Measurements from ENCODE around the gene CMSS1. TPM values are rescaled to one million over a fixed set of nuclear protein-coding genes. Genes with fewer than 3 reads are reported as not detected.

Gene CMSS1
- total RNA-seq, 4 donors from 2014 or later, result 2.4 to 29.9 (median 5.2) TPM

GRCh38 chr3:99965077-99965476 is 147.4 kb downstream of the CMSS1 start:
- no peaks in the 10 kb centered on the region for H3K36me3 ChIP-seq
- peaks cover 0 to 35% (median 12%) of the 10 kb centered on the region in 4 donors for H3K4me1 ChIP-seq
- WGBS, 2 donors (ENCODE audit: low coverage in 1 of 2), result 50 to 78% methylated on average over 1 of the region's 1 CpG
- no peaks in the 10 kb centered on the region for H3K27me3 ChIP-seq
- intact Hi-C loops (cut with DNase I; ENCODE audit: low total_unique reads), result no loop called here
- no peaks in the 10 kb centered on the region for H3K9me3 ChIP-seq
- H3K4me3 ChIP-seq, result no peak overlapping the region
- in situ Hi-C loops (cut with MboI; ENCODE audit: low pct_ligation_motif_present in 1 of 4, low pct_unique_long_range_greater_than_20kb in 1 of 4, low sequenced_read_pairs in 3 of 4), result no loop called here
- peak overlapping the region in 1 of 4 donors; percentile 17 for H3K27ac ChIP-seq
- no peak for TF ChIP-seq POLR2A (IDR thresholded peaks at IDR 0.05)
- TF ChIP-seq, protein P1, sequence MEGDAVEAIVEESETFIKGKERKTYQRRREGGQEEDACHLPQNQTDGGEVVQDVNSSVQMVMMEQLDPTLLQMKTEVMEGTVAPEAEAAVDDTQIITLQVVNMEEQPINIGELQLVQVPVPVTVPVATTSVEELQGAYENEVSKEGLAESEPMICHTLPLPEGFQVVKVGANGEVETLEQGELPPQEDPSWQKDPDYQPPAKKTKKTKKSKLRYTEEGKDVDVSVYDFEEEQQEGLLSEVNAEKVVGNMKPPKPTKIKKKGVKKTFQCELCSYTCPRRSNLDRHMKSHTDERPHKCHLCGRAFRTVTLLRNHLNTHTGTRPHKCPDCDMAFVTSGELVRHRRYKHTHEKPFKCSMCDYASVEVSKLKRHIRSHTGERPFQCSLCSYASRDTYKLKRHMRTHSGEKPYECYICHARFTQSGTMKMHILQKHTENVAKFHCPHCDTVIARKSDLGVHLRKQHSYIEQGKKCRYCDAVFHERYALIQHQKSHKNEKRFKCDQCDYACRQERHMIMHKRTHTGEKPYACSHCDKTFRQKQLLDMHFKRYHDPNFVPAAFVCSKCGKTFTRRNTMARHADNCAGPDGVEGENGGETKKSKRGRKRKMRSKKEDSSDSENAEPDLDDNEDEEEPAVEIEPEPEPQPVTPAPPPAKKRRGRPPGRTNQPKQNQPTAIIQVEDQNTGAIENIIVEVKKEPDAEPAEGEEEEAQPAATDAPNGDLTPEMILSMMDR (IDR thresholded peaks at IDR 0.05), result no peak
- TF ChIP-seq EP300 (IDR thresholded peaks at IDR 0.05; ENCODE audit: low read depth), result no peak
- TF ChIP-seq POLR2AphosphoS5 (IDR thresholded peaks at IDR 0.05), result no peak
- no peak for DNase-seq

DNA sequence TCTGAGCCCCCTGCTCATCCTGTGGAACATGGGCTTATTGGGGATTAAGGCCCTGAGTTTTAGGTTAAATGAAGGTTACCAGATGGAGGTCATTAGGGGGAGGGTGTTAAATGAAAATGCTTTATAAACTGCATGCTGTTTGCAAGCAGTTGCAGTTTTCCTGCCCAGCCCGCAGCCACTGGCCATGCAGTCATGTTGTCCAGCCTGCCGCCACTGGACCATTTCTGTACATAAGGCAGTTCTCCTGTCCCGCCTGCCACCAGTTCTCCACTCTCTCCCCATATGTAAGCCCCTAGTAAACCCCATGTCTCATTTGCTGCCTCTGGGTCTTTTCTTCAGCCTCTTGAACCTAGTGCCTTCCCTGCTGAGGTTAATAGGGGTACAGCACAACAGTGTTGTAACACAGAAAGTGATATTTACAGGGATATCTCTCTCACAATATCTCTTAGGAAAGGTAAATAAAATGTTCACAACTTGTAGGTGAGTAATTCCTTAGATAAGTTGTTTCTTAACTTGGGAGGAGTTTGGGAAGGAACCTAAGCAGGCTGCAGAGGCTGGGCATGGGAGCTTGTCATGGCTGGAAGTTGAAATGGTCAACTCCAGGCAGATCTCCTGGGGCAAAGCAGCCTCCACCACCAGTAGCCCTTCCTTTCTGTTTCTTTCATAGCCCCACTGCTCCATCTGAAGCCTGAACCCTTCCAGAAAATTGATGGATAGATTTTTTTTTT is 148.2 kb downstream of the CMSS1 start:
- Histone ChIP-seq H3K36me3 (no peaks in the 10 kb centered on the region), H3K27ac (peak overlapping the region; percentile 2 to 50 (median 7)), H3K4me1 (peaks cover 0 to 28% (median 9%) of the 10 kb centered on the region in 4 donors), H3K4me3 (no peak overlapping the region), H3K27me3 (no peaks in the 10 kb centered on the region), H3K9me3 (no peaks in the 10 kb centered on the region)
- in situ Hi-C loops (cut with MboI; ENCODE audit: low pct_ligation_motif_present in 1 of 4, low pct_unique_long_range_greater_than_20kb in 1 of 4, low sequenced_read_pairs in 3 of 4) (no loop called here), intact Hi-C loops (cut with DNase I; ENCODE audit: low total_unique reads) (no loop called here)
- no peak for DNase-seq
- WGBS, 2 donors (ENCODE audit: low coverage in 1 of 2), result 80 to 95% methylated on average over 2 to 3 of the region's 3 CpGs
- TF ChIP-seq, protein P1 (IDR thresholded peaks at IDR 0.05), result no peak
- TF ChIP-seq POLR2A (IDR thresholded peaks at IDR 0.05) (no peak), POLR2AphosphoS5 (IDR thresholded peaks at IDR 0.05) (no peak), EP300 (IDR thresholded peaks at IDR 0.05; ENCODE audit: low read depth) (no peak)

GRCh38 chr3:99966662-99967416 is 149.2 kb downstream of the CMSS1 start:
- DNase-seq, result no peak
- Histone ChIP-seq H3K36me3 (no peaks in the 10 kb centered on the region), H3K4me1 (peaks cover 0 to 18% (median 4%) of the 10 kb centered on the region in 4 donors), H3K4me3 (no peak overlapping the region), H3K27ac (peak overlapping the region; percentile 6 to 58 (median 47)), H3K27me3 (no peaks in the 10 kb centered on the region), H3K9me3 (no peaks in the 10 kb centered on the region)
- intact Hi-C loops (cut with DNase I; ENCODE audit: low total_unique reads), result no loop called here
- in situ Hi-C loops (cut with MboI; ENCODE audit: low pct_ligation_motif_present in 1 of 4, low pct_unique_long_range_greater_than_20kb in 1 of 4, low sequenced_read_pairs in 3 of 4), result no loop called here
- no peak for TF ChIP-seq POLR2AphosphoS5 (IDR thresholded peaks at IDR 0.05)
- TF ChIP-seq EP300 (IDR thresholded peaks at IDR 0.05; ENCODE audit: low read depth), result no peak
- TF ChIP-seq, protein P1 (IDR thresholded peaks at IDR 0.05), result no peak
- TF ChIP-seq POLR2A (IDR thresholded peaks at IDR 0.05), result no peak
- 68 to 79% methylated on average over 5 to 7 of the region's 7 CpGs for WGBS, 2 donors (ENCODE audit: low coverage in 1 of 2)

- Histone ChIP-seq H3K4me3 (no peak overlapping the region), H3K27ac (no peak overlapping the region), H3K36me3 (no peaks in the 10 kb centered on the region), H3K4me1 (peaks cover 0 to 15% (median 4%) of the 10 kb centered on the region in 4 donors), H3K9me3 (no peaks in the 10 kb centered on the region), H3K27me3 (no peaks in the 10 kb centered on the region)
- DNase-seq, result no peak
- WGBS, 2 donors (ENCODE audit: low coverage in 1 of 2), result 95 to 100% methylated on average over 2 of the region's 2 CpGs
- intact Hi-C loops (cut with DNase I; ENCODE audit: low total_unique reads) (no loop called here), in situ Hi-C loops (cut with MboI; ENCODE audit: low pct_ligation_motif_present in 1 of 4, low pct_unique_long_range_greater_than_20kb in 1 of 4, low sequenced_read_pairs in 3 of 4) (no loop called here)
- TF ChIP-seq POLR2A (IDR thresholded peaks at IDR 0.05), result no peak
- TF ChIP-seq, protein P1 (IDR thresholded peaks at IDR 0.05), result no peak
- no peak for TF ChIP-seq POLR2AphosphoS5 (IDR thresholded peaks at IDR 0.05)
- TF ChIP-seq EP300 (IDR thresholded peaks at IDR 0.05; ENCODE audit: low read depth), result no peak
Observed at GRCh38 chr3:99967796-99968195, 150.1 kb downstream of the CMSS1 start.
